SHP77 treated with DMSO at 0.1 percent for 48 hours (cell line): ENCODE results near the gene SH2D3A.
"Not testable (repeated sequence)": the region's sequence is repeated elsewhere in the genome, so short reads cannot be mapped to it uniquely, and the experiment has no call there.

Experiments
- DNase-seq: peaks from one replicate; lab custom pipeline; 2025; lab: John Stamatoyannopoulos, UW

Gene SH2D3A

DNA sequence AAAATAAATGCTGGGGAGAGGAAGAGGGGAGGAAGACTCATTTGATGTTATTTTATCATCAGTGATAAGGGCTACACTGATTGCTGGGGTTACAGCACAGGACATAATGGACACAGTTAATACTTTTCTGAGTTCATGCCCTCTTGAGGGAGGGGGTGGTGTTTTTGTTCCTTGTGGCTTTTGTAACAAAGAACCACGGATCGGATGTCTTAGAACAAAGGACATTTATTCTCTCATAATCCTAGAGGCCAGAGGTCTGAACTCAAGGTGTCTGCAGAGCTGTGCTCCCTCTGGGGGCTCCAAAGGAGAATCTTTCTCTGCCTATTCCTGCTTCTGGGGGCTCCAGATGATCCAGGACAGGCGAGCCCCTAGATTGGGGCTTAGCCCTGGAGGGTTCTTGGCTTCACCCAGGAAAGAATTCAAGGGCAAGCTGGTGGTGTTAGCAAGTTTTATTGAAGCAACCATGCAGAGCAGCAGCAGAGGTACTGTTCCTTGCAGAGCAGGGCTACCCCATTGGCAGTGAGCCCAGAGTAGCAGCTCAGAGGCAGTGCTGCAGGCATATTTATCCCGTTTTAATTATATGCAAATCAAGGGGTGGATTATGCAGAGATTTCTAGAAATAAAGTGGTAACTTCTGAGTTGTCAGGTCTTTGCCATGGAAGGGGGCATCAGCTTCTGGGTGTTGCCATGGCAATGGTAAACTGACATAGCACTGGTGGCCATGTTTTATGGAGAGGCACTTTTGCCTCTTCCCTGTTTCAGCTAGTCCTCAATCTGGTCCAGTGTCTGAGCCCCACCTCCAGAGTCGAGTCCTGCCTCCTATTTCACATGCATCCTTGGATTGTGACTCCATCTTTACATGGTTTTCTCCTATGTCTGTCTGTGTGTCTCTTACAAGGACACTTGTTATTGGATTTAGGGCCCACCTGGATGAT lies 23.2 kb upstream of the SH2D3A start:
- no peak for DNase-seq

DNA sequence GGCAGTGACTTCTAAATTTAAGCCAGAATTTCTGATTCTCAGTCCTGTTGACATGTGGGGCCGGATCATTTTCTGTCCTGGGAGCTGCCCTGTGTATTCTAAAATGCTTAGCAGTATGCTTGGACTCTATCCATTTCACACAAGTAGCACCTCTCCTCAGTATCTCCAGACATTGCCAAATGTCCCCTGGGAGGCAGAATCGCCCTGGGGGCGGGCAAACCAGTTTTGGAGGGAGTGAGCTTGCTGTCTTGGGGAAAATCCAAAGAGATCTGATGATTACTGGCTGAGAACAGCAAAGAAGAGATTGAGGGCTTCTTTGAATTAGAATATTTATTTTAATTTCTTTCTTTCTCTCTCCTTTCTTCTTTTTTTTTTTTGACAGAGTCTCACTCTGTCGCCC lies 21.7 kb upstream of the SH2D3A start:
- no peak for DNase-seq

DNA sequence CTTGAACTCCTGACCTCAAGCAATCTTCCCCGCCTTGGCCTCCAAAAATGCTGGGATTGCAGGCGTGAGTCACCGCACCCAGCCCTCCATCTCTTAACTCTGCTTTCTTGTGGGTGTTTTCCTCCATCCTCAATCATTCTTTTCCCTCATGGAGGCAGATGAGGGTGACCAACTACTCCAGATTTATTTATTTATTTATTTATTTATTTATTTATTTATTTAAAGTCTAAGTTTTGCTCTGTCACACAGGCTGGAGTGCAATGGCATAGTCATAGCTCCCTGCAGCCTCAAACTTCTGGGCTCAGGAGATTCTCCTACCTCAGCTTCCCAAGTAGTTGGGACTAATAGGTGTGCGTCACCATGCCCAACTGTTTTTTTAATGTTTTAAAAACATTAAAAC lies 20.2 kb upstream of the SH2D3A start:
- no peak for DNase-seq

DNA sequence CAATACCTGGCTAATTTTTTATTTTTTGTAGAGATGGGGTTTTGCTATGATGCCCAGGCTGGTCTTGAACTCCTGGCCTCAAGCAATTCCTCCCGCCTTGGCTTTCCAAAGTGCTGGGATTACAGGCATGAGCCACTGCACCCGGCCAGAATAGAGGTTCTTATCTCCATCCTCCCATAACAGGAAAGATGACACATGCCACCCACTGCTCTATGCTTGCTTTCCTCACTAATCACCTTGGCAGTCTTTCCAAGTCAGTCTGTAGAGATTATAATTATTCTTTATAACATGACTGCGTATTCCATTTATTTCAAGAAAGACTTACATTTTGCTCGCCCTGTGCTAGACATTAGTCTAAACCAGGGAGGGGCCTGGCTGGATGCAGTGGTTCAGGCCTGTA lies 12.0 kb upstream of the SH2D3A start:
- no peak for DNase-seq

DNA sequence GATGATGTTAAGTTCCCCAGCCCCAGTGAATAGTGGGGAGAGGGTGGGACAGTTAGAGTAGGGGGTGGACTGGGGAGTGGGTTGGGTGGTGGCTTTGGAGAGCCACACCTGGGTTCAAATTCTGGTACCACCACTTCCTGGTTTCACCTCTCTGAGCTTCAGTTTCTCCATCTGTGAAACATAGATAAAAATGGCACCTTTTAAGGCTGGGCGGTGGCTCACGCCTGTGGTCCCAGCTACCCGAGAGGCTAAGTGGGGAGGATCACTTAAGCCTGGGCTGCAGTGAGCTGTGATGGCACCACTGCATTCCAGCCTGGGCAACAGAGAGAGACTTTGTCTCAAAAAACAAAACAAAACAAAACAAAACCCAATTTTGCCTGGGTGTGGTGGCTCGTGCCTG lies 11.2 kb upstream of the SH2D3A start:
- DNase-seq: no peak

DNA sequence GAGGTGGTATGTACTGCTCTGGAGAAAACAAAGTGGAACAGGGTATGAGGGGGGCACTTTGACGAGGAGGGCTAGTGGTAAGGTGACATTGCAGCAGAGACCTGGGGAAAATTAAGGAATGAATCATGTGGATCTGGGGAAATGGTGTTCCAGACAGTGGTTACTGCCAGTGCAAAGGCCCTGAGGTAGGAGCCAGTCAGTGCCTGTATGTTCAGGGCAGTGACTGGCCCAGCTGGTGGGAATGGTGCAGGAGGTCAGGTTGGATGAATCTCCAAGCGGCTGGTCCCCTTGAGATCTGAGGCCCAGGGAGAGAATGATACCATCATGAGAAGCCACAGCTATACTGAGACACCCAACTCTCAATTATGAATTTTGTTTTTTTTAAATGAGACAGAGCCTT lies 10.2 kb upstream of the SH2D3A start:
- DNase-seq: no peak

DNA sequence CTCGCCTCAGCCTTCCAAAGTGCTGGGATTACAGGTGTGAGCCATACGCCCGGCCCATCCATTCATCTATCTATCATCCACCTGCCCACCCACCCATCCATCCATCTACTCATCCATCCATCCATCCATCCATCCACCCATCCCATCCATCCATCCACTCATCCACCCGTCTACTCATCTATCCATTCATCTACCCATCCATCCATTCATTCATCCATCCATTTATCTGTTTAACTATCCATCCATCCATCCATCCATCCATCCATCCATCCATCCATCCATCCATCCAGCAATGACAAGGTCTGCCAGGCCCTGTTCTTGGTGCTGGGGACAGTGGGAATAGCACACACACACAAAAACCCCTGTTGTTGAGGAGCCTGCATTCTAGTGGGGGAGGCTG lies 9.8 kb upstream of the SH2D3A start:
- DNase-seq: no peak

DNA sequence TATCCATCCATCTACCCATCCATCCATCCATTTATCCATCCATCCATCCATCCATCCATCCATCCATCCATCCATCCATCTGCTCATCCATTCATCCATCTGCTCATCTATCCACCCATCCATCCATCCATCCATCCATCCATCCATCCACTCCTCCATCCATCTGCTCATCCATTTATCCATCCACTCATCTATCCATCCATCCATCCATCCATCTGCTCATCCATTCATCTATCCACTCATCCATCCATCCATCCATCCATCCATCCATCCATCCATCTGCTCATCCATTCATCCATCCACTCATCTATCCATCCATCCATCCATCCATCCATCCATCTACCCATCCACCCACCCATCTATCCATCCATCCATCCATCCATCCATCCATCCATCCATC lies 8.8 kb upstream of the SH2D3A start:
- not testable (repeated sequence) for DNase-seq

DNA sequence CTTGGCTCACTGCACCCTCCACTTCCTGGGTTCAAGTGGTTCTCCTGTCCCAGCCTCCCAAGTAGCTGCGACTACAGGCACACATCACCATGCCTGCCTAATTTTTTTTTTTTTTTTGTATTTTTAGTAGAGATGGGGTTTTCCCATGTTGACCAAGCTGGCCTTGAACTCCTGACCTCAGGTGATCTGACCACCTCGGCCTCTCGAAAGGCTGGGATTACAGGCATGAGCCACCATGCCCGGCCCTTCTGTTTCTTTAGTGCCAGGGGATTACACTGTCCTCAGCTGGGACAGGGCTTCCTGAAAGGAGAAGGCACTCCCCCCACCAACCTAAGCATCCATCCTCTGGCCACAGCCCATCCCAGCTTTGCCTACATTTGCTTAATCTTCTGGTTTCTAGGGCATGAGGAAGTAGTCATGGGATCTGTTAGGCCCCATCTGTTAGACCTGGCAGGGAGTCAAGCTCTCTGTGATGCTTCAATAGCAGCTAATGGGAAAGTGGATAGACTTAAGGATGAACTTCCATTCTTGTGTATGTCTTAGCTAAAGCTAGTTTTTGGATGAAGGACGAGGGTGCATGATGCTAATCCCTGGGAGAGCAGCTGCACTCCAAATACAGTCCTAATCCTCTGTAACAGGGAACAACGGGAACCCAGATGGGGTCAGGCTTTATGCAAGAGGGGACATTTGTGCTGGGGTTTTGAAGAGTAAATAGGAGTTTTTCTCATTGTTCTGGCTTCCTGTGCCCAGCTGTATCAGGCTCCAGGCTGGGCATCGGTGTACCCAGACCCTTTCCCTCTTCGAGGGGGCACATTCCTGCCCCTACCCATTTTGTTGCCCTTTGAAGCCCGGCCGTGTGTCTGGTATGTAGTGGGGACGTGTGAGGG lies 7.8 kb upstream of the SH2D3A start:
- no peak for DNase-seq

DNA sequence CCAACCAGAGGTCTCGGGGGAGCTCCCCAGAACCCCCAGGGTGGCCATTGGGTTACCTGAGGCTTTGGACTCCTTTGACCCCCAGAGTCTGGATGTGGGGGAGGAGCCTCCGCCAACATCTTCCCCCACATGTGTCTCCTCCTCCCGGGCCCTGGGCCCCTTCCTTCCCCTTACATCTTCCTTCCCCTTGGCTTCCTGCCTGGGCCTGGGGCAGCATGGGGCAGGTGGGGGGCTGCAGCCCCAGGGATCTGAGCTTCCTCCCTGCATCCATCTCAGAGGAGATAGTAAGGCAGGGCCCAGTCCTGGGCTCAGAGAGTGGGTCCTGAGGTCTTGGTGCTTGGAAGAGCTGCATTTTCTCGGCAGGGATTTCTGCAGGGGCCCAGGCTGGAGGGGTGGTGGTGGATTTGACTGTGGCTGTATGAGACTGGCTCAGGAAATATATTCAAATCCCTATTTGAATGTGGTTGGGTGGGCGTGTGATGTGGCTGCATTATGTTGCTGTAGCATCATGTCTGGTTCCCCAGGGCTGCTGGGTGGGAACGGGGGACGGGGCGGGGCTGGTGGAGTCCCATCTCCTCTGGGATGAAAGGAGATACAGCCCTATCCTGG lies 6.2 kb upstream of the SH2D3A start:
- no peak for DNase-seq

DNA sequence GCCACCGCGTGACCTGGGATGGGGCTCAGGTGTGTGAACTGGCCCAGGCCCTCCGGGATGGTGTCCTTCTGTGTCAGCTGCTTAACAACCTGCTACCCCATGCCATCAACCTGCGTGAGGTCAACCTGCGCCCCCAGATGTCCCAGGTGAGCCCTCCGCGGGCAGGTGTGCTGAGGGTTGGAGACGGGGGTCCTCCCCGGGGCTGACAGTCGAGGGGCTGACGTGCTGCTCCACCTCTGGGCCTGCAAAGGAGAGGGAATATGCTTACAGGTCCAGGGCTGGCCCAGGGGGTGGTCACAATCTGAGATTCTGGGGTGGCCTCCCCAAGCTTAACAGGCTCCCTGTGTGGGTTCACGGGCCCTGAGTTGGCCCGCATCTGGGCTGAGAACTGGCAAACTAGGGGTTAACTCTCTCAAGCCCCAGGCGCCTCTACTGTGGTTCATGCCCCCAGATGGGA lies 5.7 kb upstream of the SH2D3A start:
- no peak for DNase-seq

DNA sequence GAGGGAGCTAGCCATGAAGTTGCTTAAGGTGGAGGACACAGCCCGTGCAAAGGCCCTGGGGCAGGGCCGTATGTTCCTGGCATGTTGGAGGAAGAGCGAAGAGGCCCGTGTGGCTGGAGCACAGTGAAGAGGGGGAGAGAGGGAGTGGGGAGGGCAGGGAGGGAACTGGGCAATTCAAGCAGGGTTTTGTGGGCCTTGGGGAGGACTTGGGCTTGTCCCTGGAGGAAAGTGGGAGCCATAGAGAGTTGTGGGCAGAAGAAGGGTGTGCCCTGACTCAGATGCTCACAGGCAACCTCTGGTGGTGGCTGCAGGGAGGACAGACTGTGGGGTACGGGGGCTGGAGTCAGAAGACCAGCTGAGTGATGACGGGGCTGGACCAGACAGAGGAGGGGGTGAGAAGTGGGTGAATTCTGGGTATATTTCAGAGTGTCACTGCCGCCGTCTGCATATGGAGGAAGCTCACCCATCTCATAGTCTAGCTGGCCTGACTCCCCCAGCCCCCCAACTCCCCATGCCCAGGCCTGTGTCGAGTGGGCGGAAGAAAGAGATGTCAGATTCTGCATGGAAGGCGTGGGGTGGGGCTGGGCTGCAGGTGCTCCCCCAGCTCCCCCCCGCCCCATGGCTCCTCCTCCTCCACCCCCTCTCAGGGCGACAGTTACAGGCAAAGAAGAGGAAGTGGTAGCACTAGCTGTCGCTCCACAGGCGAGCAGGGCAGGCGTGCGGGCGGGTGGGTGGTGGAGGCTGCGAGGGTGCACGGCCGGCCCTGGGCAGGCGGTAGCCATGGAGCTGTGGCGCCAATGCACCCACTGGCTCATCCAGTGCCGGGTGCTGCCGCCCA lies 5.0 kb upstream of the SH2D3A start, which contains the start of gene VAV1:
Gene VAV1 (plus strand): TSS at position 681 of the 838 bp plus-strand sequence. CDS start 100 bp downstream, at position 781.
- no peak for DNase-seq

DNA sequence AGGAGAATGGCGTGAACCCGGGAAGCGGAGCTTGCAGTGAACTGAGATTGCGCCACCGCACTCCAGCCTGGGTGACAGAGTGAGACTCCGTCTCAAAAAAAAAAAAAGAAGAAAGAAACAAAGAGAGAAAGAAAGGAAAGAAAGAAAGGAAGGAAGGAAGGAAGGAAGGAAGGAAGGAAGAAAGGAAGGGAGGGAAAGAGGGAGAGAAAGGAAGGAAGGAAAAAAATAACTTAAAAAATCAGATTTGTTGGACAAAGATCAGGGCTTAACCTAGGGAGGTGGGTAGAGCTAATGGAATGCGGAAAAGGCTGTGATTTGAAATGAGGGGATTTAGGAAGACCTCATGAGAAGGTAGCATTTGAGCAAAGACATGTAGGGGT lies 4.4 kb upstream of the SH2D3A start:
- DNase-seq: not testable (repeated sequence)

DNA sequence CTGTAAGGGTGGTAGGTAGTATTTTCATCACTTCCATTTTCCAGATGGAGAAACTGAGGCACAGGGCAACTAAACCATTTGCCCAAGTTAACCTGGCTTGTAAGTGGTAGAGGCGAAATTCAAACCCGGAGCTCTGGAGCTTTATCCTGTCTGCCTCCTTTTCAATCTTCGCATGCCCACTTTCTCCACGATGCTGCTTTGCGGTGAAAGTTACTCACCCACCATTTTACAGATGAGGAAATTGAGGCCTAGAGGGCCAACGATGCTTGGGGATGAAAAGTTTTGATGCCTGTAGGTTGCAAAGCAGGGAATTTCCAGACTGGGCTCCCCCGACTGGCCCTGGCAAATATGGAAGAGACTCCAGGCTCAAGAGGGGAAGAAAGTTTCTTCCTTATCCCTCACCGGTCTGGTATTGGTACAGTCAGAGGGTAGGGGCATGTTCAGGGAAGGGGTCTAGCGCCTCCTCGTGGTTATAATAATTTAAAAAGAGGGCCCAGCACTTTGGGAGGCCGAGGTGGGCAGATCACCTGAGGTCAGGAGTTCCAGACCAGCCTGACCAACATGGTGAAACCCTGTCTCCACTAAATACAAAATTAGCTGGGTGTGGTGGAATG lies 1.9 kb upstream of the SH2D3A start:
- no peak for DNase-seq

DNA sequence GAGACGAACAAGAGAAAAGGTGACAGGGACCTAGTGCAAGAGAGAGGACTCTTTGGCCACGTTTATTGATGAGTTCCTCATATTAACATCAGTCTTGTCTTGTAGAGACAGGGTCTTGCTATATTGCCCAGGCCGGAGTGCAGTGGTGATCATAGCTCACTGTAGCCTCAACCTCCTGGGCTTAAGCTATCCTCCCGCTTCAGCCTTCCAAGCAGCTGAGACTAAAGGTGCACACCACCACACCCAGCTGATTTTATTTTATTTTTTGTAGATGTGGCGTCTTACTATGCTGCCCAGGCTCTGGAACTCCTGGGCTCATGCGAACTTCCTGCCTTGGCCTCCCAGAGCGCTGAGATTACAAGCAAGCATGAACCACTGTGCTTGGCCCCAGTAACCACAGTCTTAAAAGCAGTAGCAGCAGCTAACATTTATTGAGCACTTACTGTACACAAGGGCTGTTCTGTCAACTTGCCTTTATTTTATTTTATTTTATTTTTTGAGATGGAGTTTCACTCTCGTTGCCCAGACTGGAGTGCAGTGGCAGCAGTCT lies 1.1 kb upstream of the SH2D3A start:
- no peak for DNase-seq

DNA sequence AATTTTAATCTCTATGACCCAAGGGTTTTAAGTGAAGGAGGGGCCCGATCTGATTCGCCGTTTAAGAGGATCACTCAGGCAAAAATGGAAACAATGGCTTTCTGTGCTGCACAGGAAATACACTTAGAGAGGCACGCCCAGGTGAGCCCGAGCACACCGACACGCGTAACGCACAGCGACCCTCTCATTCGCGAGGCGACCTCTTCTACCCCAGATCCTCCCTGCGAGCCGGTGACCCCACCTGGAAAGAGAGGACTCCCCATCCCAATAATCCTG lies 216 bp downstream of the SH2D3A start:
- DNase-seq: no peak

DNA sequence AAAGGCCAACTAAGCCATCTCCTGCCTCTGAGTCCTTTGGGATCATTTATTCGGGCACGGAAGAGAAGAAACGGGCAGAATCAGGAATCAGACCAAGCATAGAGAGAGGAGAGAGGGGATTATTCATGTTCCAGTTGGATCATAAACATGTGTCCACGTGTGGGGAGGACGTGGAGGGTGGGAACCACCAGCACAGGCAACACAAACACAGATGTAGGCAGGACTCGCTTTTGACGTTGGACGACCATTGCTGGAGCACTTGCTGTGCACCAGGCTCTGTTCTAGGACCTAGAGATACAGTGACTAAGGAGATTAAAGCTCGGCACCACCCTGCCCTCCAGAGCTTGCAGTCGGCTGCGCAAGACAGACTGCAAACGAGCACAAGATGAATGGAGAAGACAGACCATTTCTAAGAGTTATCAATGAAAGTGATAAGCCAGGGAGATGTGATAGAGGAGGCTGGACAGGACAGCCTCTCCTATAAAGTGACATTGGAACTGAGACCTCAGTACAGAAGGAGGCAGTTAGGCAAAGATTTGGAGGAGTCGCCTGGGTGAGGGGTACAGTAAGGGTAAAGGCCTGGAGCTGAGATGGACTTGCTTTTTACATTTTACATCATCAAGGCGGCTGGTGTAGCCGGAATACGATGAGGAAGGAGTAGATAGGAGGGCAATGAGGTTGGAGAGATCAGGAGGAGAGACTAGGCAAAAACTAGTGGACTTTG lies 716 bp downstream of the SH2D3A start:
- DNase-seq: no peak

DNA sequence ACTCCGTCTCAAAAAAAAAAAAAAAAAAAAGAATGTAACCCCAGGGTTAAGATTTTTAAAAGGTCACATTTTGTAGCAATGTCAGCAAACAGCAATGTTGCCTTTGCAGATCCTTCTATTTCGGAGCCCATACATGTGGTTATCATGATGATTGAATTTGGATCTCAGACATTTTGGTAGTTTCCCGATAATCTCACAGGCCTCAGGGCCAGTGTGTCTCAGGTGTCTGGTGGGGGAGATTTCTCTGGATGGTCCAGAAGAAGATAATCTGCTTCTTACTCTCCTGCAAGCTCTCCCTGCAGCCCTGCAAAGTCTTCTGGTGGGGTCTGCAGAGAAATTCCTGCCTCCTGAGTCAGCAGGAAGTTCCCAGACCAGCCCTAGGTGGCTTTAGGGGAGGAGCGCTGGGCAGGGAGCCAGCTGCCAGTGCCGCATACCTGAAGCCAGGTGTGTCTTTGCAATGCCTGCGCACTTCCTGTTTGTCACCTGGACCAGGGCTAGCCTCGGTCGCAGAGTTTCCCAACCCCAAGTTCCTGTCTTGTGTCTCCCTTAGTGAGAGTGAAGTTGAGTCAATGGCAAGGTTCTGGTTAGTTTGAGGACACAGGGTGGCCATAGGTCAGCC lies 1.4 kb downstream of the SH2D3A start:
- DNase-seq: no peak

DNA sequence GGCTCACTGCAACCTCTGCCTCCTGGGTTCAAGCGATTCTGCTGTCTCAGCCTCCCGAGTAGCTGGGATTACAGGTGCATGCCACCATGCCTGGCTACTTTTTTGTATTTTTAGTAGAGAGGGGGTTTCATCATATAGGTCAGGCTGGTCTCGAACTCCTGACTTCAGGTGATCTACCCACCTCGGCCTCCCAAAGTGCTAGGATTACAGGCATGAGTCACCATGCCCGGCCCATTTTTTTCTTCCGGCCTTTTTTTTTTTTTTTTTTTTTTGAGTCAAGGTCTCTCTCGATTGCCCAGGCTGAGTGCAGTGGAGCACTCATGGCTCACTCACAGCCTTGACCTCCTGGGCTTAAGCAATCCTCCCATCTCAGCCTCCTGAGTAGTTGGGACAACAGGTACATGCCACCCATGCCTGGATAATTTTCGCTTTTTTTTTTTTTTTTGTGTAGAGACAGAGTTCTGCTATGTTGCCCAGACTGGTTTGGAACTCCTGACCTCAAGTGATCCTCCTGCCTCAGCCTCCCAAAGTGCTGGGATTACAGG lies 4.9 kb downstream of the SH2D3A start:
- DNase-seq: not testable (repeated sequence)
